Daoy (cell line): ENCODE results near the gene CREB3L1. TPM values are rescaled to one million over a fixed set of nuclear protein-coding genes. Genes with fewer than 3 reads are reported as not detected.
A peak's percentile ranks its signal among the peaks of the same experiment; 100 is the strongest.

ENCODE experiments used
- DNase-seq: peaks from one replicate; pipeline ENCODE4 v3.0.0-alpha.2; 2015; ENCODE audit warnings: low read depth
- total RNA-seq: library from RNA; depleted of rRNA; stranded (reverse); fragments of >200 nt; shearing (Covaris generic); gene quantifications from 2 replicates; pipeline ENCODE4 v1.2.3, GENCODE V29; 2014

CREB3L1 gene
- total RNA-seq, 1 experiment from 2014 or later, result 9.7 TPM

DNA sequence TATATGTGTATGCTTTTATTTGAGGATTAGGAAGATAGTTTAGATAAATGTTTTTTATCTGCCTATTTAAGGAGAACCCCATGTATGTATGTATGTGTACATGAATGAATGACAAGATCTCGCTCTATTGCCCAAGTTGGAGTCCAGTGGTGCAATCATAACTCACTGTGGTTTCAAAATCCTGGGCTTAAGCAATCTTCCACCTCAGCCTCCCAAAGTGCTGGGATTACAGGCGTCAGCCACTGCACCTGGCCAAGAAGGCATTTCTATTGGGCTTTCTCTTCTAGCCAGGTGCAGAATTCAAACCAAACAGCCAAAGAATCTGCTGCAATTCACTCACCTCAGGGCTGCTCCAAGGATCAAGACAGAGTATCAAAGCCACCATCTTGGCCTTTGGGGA, 44.3 kb downstream of the CREB3L1 start:
- DNase-seq, result no peak

DNA sequence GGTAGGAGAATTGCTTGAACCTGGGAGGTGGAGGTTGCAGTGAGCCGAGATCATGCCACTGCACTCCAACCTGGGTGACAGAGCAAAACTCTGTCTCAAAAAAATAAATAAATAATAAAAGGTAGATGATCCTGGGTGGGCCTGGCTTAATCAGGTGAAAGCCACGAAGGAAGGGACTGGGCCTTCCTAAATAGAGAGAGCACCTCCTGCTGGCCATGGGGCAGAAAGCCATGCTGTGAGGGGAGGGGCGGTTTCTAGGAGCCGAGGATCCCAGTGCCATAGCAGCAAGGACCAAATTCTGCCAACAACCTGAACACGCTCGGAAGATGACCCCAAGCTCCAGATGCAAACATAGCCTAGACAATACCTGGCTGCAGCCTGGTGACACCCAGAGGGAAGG, 45.3 kb downstream of the CREB3L1 start:
- peak; percentile 35 for DNase-seq

DNA sequence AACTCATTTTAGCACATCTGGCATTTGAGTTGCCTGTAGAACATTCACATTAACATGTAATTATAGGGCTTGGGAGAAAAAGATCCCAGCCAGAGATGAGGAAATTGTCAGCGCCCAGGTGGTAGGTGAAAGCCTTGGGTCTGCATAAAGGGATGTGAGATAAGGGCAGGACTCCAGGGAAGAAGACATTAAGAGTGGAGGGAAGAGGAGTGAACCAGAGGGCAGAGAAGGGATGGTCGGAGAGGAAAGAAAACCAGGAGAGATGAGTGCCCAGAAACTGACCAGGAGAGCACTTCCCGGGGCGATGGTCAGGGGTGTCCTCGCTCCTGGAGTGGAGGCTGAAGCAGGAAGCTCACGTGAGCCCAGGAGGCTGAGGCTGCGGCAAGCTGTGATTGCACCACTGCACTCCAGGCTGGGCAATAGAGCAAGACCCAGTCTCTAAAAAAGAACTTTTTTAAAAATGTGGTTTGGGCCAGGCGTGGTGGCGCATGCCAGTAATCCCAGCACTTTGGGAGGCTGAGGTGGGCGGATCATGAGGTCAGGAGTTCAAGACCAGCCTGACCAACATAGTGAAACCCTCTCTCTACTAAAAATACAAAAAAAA, 49.5 kb downstream of the CREB3L1 start:
- DNase-seq, result no peak

DNA sequence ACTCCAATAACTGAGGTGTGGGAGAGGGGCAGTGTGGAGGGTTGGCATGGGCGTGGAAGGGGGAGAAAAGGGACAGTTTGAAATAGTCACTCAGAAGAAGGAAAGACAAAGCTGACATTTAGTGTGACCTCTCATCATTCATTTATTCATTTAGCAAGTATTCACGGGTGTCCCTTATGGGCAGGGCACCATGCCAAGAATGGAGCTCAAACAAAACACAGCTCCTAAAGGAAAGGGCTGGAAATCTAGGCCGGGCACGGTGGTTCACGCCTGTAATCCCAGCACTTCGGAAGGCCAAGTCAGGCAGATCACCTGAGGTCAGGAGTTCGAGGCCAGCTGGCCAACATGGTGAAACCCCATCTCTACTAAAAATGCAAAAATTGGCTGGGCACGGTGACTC, 50.4 kb downstream of the CREB3L1 start:
- DNase-seq, result no peak

DNA sequence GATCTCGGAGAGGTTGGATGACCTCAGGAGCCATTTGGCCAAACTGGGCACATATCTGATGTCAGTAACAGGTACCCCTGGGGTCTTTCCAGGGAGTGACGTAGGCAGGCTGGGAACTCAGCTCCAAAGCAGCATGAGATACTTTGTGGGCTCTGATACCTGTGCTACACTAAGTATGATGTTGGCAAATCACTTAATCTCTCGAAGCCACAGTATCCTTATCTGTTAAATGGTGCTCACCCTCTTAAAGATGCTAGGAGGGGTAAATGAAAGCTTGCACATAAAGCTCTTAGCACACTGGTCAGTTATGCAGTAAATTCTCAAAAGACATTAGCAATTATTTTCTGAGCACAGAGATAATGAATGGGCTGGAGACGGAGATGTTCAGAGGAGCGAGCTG, 52.7 kb downstream of the CREB3L1 start:
- DNase-seq, result no peak

DNA sequence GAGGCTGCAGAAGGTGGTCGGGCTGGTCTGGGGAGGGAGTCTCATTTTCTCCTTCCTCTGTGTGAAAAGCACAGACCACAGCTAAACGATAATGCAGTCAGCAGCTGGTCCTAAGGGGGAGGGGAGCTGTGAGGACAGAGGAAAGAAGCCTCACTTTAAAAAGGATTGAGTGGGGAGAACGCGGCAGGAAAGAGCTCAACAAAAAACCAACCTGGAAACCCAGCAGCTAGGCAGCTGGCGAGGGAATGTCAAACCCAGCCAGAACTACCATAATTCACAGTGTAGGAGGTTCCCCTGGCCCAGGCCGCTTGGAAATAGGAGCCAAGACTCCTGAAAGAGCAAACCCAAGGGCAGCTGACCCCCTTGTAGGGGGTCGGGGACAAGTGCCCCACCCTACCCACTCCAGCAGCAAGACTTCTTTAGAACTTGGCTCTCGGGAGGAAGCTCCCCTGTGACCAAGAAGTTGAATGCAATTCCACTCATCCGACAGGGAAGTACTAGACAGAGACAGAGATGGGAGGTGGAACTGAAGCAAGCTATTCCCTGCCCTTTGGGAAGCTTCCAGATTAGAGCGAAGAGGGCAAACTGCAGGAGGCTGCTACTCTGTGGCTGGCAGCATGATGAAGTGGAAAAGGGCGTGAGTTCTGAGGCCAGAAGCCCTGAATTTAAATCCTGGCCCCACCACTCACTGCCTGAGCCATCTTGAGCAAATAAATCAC, 53.3 kb downstream of the CREB3L1 start:
- DNase-seq, result no peak

DNA sequence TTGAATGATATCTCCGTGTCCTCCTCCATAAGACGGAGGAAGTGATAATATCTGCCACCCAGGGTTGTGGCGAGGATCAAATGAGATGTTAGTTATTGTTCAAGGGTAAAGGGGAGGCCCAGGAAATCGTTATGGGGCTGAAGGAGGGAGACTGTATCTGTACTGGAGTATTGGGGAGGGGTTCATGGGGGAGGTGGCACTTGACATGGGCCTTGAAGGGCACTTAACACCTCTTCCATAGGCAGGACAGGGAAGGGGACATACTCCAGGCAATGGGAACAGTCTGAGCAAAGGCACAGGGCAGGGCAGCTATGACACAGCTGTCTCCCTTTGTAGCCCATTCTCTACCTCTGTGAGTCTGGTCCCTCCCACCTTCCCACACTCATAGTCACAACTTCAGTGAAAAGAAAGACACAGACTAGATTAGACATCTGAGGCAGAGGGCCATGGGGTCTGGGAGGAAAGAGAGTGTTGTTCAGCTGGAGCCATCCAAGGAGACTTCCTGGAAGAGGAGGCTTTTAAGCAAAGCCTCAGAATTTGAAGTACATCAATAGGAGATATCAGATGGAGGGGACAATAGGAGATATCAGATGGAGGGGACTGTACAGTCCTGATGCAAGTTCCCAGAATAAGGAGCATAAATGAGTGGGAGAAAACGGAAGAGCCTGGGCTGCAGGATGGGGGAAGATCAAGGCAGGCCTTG, 54.0 kb downstream of the CREB3L1 start:
- DNase-seq, result no peak

DNA sequence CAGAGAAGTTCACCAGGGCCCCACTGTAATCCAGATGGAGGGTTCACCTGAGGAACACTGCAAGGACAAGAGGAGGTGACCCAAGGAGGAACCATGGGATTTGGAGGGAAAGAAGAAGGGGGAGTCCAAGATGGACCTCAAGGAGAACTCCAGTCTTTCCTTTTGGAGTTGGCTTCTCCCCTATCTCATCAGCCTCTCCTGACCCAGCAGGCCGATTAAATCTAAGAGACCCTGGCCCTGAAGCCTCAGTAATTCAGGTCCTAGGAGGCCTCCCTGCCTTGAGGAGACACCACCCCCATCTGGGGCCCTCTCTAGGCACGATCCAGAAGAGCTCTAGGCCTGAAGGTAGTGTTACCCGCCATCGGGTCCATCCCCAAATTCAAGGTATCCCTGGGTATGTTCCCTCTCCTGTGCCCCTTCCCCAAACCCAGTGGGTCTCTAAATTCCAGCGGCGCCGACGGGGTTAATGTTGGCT, 54.7 kb downstream of the CREB3L1 start:
- DNase-seq, result no peak

DNA sequence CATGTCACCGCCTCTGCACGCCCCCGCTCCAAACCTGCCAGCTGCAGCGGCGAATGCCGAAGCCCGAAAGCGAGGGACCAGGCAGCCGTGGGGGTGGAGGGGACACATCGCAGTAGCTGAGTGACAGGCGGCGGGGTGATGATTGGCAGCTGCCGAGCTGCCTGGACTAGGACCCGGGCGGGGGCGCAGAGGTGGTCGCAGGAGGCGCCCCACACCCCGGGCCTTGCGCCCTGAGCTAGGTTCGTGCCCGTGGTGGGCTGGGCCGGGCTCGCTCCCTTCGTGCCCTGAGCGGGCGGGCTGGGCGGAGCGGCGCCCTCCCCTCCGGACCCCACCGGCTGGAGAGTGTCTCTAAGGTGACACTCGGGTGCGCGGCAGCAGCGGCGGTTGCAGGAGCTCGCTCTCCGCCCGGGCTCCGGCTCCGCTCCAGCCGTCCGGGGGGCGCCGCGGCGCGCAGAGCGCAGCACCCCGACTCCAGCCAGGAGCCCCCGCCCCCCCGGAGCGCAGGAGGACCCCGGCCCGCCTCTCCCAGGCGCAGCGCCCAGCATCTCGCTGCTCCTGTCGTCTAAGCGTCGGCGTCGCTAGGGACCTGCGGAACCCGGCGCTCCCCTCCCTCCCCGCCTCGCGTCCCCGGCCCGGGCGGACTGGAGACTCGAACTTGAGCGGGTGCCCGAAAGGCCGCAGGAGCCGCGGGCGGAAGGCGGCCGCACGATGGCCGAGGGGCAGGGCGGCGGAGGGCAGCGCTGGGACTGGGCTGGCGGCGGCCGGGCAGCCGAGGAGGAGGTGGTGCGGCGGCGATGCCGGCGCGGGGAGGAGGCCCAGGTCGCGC, 55.3 kb downstream of the CREB3L1 start:
- no peak for DNase-seq

DNA sequence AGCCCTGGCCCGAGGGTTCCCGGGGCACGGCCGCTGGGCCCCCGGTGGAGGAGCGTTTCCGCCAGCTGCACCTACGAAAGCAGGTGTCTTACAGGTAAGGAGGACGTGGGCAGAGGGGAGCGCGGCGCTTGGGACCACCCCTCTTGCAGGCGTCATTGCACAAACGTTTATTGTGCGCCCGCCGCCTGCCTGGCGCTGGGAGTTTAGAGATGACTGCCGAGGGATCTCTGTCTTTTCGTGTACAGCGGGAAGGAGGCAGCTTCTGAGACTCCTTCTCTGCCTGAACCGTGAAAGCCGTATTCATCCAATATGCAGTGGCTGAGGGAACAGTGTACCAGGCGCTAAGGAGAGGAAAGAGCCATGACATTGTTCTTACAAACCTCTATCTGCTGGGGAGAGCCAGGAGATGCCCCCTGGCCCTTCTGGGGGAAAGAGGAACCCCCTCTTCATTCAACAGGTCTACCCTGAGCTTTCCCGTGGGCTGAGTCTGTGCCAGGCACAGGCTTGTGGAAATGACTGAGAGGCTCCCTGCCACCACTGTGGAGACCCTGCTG, 56.0 kb downstream of the CREB3L1 start:
- DNase-seq, result no peak

DNA sequence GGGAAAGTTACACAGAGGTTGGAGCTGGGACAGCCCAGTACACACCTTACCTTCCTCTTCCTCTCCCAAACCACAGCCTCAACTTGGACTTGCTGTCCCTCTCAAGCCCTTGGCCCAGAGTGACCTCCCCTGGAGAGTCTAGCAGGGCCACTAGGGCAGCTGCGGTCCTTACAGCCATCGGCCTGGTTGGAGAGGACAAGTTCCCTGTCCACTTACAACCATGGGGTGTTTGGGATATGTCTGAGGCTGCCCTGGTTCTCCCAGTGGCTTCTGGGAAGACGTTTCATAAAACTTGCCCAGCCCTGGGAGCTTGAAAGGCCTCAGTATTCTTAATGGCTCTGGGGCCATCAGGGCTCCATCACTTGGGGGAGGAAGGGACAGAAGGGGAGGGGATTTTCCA, 56.7 kb downstream of the CREB3L1 start:
- no peak for DNase-seq

DNA sequence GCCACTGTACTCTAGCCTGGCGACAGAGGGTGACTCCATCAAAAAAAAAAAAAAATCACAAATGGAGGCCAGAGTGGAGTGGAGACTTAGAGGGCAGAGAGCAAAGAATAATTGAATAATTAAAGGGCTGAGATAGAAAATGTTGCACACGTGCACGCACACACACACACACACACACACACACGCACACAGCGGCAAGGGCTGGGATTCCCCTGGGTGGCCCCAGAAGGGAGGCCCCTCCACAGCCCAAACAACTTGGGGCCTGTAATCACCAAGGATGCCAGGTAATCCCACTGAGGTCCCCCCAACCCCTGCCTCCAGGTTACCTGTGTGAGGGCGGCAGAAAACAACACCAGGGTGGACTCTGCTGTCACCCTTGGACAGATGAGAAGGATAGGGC, 57.8 kb downstream of the CREB3L1 start:
- DNase-seq, result no peak

DNA sequence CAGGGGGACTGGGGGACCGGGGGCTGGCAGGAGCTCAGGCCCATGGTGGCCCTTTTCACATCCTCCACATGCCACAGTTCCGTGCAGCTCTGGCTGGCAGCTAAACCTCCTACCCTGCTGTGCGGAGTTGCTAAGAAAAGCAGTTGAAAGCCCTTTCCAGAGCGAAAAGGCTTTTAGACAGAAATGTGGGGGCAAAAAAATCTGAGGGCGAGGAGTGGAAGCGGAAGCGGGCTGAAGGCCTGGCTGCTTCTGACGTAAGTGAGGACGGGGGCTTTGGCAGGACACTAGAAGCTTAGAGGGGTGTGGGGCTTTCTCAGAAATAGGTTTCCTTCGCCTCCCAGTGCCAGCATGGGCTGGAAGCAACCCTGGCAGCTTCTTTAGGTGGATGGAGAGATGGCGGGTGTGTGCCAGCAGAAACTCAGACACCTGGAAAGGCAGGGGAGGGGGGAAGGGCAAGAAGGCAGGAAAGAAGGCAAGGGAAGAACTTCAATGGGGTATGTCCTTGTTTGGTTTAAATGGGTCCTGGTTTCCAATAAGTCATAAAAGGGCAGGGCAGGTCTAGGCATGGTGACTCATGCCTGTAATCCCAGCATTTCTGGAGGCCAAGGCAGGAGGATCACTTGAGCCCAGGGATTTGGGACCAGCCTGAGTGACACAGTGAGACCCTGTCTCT, 58.6 kb downstream of the CREB3L1 start:
- DNase-seq, result no peak

DNA sequence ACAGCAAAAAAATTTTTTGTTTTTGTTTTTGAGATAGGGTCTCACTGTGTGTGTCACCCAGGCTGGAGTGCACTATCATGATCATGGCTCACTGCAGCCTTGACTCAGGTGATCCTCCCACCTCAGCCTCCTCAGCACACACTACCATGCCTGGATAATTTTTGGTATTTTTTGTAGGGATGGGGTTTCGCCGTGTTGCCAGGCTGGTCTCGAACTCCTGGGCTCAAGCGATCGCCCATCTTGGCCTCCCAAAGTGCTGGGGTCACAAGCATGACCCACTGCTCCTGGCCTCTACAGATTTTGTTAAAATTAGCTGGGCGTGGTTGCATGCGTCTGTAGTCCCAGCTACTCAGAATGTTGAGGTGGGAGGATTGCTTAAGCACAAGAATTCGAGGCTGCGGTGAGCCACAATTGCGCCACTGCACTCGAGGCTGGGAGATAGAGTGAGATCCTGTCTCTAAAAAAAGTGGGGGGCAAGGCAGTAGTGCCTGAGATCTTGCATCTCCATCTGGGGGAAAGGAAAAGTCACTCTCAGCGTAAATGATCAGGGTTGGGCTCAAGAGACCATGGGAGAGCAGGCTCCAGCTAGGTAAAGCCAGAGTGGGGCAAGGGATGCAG, 59.2 kb downstream of the CREB3L1 start:
- peak; percentile 57 for DNase-seq

DNA sequence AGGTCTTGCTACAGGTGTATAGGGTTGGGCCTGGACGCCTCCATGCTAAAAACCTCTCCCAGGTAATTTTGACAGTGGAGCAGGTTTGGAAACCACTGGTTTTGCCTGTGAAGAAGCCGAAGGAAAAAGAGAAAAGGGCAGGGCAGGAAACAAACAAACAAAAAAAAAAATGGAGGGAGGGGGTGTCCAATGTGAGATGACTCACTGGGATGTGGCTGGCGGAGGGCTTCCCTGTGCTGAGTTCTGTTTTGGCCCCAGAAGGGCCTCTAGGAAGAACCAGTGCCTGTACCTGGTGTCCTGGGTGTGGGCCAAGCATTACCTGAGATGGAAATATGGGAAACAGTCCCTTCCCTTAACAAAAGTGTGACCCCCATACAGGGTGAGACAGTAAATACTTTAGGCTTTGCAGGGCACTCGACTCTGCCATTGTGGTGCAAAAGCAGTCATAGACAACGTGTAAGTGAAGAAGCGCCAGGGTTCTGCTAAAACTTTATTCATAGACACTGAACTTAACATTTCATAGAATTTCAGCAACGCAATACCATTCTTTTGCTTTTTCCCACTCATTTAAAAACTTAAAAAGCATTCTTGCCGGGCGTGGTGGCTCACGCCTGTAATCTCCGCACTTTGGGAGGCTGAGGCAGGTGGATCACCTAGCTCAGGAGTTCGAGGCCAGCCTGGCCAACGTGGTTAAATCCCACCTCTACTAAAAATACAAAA, 60.3 kb downstream of the CREB3L1 start:
- DNase-seq, result no peak

DNA sequence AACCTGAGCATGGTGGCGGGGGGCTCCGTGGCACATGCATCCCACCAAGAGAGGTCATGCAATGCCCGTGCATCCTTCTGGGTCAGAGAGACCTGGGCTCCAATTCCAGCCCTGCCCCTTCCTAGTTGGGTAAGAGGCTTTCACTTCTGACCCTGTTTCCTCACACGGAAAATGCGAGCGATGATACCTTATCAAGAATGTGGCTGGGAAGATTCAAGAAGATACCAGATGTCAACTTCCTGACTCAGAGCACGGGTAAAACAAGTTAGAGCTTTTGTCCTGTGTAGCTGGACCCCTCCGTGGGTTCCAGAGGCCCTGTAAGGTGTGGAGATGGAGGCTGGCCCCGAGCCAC, 61.1 kb downstream of the CREB3L1 start:
- no peak for DNase-seq

DNA sequence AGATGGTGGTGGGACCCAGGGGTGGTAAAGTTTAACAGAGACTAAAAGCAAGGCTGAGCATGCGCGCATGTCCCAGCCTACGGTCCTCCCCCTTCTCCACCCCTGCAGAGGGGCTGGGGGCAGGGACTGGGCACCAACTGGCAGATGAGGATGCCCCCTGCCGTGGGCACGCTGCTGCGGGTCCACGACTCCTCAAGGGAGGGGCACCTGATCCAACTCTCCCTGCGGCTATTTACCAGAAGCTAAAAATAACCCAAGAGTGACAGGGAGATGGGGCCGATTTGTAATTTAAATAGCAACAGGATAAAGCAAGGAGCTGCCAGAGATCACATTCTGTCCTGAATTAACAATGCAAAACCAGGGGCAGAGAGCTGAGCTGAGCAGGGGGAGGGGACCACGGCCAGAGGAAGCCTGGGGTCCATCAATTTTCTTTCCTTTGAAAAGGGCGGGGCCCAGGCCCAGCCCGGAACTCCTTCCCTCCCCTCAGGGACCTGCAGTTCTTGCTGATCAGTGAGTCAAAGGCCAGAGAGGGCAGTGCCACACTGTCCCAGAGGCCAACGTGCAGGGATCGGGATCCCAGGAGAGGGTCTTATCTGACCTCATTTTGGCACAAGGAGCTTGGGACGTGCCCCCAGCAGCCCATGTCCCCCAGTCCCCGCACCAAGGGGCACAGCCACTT, 61.7 kb downstream of the CREB3L1 start:
- no peak for DNase-seq

DNA sequence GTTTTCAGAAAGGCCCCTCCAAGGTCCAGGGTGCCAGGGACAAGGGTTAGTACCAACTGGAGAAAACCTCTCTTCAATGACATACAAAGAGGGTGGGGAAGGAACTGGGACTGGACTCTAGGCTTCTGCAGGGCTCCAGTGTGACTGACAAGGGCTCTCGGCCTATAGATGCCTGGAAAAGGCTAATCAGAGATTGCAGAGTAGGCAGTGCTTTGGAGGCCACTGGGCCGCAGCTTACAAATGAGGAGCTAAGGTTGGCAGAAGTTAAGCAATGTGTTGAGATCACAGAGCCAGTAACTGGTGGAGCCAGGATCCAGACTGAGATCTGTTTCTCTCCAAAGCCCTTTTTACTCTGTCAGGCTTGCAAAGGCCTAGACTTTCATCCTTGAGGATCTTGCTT, 62.4 kb downstream of the CREB3L1 start:
- DNase-seq, result no peak

DNA sequence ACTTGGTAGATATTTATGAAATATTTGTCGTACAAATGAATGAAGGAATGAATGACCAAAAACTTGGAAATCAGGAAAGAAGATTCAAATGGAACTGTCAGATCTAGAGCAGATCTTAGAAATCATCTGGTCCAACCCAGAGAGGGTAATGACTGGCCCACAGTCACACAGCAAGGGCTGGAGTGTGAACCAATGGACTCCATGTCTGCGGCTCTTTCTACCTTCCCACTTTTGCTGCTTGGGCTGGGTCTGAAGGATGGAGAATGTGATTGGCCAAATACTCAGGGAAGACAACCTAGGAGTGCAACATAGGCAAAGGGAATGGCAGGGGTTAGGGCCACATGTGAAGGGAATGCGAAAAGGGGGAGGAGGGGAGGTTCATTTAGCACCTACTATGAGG, 64.0 kb downstream of the CREB3L1 start:
- no peak for DNase-seq

DNA sequence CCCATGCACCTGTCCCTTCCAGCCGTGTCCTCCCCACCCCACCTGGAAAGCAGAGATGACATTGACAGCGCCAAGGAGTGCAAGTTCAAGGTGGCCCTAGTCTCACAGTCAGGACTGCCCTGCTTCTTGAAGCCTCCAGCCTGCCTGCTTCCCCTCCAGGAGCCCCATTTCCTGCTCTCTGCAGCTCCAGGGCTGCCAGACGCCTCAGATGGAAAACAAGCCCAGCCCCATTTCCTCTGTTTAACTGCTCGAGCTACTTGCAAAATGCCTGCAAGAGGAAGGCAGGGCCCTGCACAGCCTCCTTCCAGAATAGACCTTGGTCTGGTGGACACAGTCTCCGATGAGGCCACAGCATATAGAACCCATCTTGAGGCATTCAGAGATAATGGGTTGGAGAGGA, 64.8 kb downstream of the CREB3L1 start:
- DNase-seq, result no peak
